GM18502 (cell line): ENCODE results near the gene GALNT9.

Experiments
- ATAC-seq: cut with Tn5 transposase; IDR thresholded peaks from one replicate; pipeline ENCODE4 v1.9.1; 2021; ENCODE audit warnings: mild to moderate bottlenecking; ENCODE audit not compliant: unreplicated experiment, poor library complexity

Gene GALNT9

GRCh38 chr12:132284071-132284826 lies 45.1 kb downstream of the GALNT9 start:
- no peak for ATAC-seq

- ATAC-seq, result no peak
Observed at GRCh38 chr12:132282950-132283771, 46.2 kb downstream of the GALNT9 start.

- ATAC-seq, result no peak
Observed at GRCh38 chr12:132282031-132282949, 47.1 kb downstream of the GALNT9 start.

- no peak for ATAC-seq
Observed at GRCh38 chr12:132281038-132281437, 48.4 kb downstream of the GALNT9 start.

GRCh38 chr12:132280406-132280805 lies 49.0 kb downstream of the GALNT9 start:
- ATAC-seq, result no peak

- no peak for ATAC-seq
Observed at GRCh38 chr12:132279930-132280329, 49.5 kb downstream of the GALNT9 start.

GRCh38 chr12:132279184-132279889 lies 50.1 kb downstream of the GALNT9 start:
- no peak for ATAC-seq

GRCh38 chr12:132278401-132279183 lies 50.8 kb downstream of the GALNT9 start:
- no peak for ATAC-seq

GRCh38 chr12:132277949-132278348 lies 51.4 kb downstream of the GALNT9 start:
- no peak for ATAC-seq

GRCh38 chr12:132277374-132277941 lies 51.9 kb downstream of the GALNT9 start:
- ATAC-seq, result no peak

GRCh38 chr12:132276827-132277373 lies 52.5 kb downstream of the GALNT9 start:
- ATAC-seq, result no peak

- ATAC-seq, result no peak
Observed at GRCh38 chr12:132276066-132276826, 53.1 kb downstream of the GALNT9 start.

GRCh38 chr12:132275631-132276030 lies 53.8 kb downstream of the GALNT9 start:
- no peak for ATAC-seq

GRCh38 chr12:132275110-132275531 lies 54.3 kb downstream of the GALNT9 start:
- ATAC-seq, result no peak

GRCh38 chr12:132273992-132274334 lies 55.4 kb downstream of the GALNT9 start:
- no peak for ATAC-seq

GRCh38 chr12:132272711-132273110 lies 56.7 kb downstream of the GALNT9 start:
- no peak for ATAC-seq

- no peak for ATAC-seq
Observed at GRCh38 chr12:132271755-132272092, 57.7 kb downstream of the GALNT9 start.
